Stimulated activated CD8-positive, alpha-beta memory T cell treated with anti-CD3 and anti-CD28 coated beads, Interleukin-12 subunit alpha, Interleukin-12 subunit beta, amount 100 ng/mL, for 4 hours (primary cell): ENCODE measurements around the gene FILIP1L.

Source experiments
- DNase-seq: peaks from one replicate; pipeline ENCODE4 v3.0.0-alpha.2; 2020; ENCODE audit warnings: low read depth

The FILIP1L gene

DNA sequence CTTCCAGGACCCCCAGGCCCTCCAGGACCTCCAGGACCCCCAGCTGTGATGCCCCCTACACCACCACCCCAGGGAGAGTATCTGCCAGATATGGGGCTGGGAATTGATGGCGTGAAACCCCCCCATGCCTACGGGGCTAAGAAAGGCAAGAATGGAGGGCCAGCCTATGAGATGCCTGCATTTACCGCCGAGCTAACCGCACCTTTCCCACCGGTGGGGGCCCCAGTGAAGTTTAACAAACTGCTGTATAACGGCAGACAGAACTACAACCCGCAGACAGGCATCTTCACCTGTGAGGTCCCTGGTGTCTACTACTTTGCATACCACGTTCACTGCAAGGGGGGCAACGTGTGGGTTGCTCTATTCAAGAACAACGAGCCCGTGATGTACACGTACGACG lies 318.7 kb downstream of the FILIP1L start:
- no peak for DNase-seq

- no peak for DNase-seq
These were observed 319.8 kb downstream of the FILIP1L start for GRCh38 chr3:99794485-99794884.

DNA sequence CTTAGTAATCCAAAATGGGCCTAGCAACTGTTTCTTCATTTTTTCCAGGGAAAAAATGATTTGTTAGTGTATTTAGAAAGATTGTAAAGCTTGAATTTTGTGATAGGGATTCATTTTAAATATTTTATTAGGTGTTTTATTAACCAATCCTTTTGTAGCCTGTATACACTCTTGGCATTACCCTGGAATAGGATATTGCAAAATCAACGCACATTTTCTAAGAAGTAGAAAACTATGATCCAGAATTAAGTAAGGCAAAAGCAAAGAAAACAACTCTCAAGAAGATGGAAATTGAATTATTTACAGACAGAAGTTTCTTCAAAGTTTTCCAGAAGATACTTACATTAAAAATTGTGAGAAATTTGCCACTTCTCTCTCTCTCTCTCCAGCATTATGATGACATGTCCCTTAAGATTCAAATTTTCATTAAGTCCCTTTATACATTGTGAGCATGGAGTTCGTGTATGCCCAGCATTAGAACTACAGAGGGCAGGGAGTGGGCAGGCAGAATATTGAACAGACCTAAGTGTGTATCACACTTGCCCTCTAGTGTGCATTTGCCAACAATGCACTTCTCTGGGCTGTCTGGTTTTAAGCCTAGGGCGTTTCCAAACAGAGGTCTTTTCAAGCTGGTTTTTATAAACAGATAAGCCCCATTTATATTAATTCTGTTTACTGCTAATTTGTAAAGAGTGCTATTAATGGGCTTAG lies 325.1 kb downstream of the FILIP1L start:
- DNase-seq = no peak
